ENCODE measurements around the gene ZMYND11. TPM values are rescaled to one million over a fixed set of nuclear protein-coding genes. Genes with fewer than 3 reads are reported as not detected.

Gene ZMYND11
- total and polyA plus RNA-seq, 11 donors: 22.7 to 96.6 (median 73.3) TPM

DNA sequence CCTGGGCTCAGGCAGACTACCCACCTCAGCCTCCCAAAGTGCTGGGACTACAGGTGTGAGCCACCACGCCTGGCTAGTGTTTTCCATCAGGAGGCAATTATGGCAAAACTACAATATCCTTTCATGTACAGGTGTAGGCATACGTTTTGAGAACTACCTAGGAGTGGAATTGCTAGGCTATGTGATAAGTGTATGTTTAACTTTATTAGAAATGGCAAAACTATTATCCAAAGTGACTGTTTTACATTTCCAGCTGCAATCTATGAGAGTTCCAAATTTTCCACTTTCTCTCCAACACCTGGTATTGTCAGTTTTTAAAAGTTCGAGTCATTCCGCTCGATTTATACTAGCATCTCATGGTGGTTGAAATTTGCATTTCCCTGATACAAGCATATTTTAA is 59.0 kb downstream of the ZMYND11 start:
- DNase-seq: no peak
- no peaks in the 10 kb centered on the region for H3K9me3 ChIP-seq
- peaks cover 0 to 17% (median 0%) of the 10 kb centered on the region in 9 donors for H3K36me3 ChIP-seq
- intact Hi-C loops (cut with DNase I): no loop called here
- no peaks in the 10 kb centered on the region for H3K27me3 ChIP-seq
- 97 to 100% (median 97%) methylated on average over 5 of the region's 5 CpGs for WGBS, 4 donors
- H3K4me1 ChIP-seq: peaks cover 0 to 21% (median 13%) of the 10 kb centered on the region in 12 donors
- ATAC-seq: no peak
- no peak overlapping the region for H3K27ac ChIP-seq
- no peak overlapping the region for H3K4me3 ChIP-seq
- TF ChIP-seq, protein P1, sequence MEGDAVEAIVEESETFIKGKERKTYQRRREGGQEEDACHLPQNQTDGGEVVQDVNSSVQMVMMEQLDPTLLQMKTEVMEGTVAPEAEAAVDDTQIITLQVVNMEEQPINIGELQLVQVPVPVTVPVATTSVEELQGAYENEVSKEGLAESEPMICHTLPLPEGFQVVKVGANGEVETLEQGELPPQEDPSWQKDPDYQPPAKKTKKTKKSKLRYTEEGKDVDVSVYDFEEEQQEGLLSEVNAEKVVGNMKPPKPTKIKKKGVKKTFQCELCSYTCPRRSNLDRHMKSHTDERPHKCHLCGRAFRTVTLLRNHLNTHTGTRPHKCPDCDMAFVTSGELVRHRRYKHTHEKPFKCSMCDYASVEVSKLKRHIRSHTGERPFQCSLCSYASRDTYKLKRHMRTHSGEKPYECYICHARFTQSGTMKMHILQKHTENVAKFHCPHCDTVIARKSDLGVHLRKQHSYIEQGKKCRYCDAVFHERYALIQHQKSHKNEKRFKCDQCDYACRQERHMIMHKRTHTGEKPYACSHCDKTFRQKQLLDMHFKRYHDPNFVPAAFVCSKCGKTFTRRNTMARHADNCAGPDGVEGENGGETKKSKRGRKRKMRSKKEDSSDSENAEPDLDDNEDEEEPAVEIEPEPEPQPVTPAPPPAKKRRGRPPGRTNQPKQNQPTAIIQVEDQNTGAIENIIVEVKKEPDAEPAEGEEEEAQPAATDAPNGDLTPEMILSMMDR (IDR thresholded peaks at IDR 0.05): no peak
- TF ChIP-seq POLR2A (IDR thresholded peaks at IDR 0.05): no peak

- Histone ChIP-seq H3K4me1 (no peaks in the 10 kb centered on the region), H3K36me3 (peaks cover 0 to 5% (median 0%) of the 10 kb centered on the region in 9 donors), H3K27ac (no peak overlapping the region), H3K9me3 (no peaks in the 10 kb centered on the region), H3K4me3 (no peak overlapping the region), H3K27me3 (no peaks in the 10 kb centered on the region)
- TF ChIP-seq, protein P1 (IDR thresholded peaks at IDR 0.05): no peak
- no peak for TF ChIP-seq POLR2A (IDR thresholded peaks at IDR 0.05)
- WGBS, 4 donors: 92 to 96% (median 95%) methylated on average over 1 of the region's 1 CpG
- DNase-seq: no peak
- intact Hi-C loops (cut with DNase I): no loop called here
- ATAC-seq: no peak
Measured at GRCh38 chr10:200405-200804, 65.2 kb downstream of the ZMYND11 start.

DNA sequence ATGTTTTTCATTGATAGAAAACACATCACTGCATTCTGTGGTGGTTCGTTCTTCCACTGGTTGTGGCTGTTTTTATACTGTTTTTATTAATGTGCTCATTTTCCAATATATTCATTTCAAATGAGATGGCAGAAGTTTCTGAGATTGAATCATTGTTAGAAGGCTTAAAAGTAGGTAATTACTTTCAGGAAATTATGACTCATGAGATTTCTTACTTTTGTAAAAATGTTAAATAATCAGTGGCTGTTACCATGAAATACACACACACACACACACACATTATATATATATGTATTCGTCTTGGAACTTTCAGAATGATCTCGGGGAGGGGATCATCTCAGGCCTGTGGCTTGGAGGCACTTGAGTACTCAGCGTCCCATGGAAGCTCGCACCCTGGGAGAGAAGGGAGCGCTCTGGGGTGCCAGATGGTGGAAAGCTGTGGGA is 66.1 kb downstream of the ZMYND11 start:
- Histone ChIP-seq H3K4me3 (no peak overlapping the region), H3K9me3 (no peaks in the 10 kb centered on the region), H3K4me1 (no peaks in the 10 kb centered on the region), H3K27me3 (no peaks in the 10 kb centered on the region), H3K27ac (no peak overlapping the region), H3K36me3 (peaks cover 0 to 5% (median 0%) of the 10 kb centered on the region in 9 donors)
- intact Hi-C loops (cut with DNase I): no loop called here
- ATAC-seq (no peak), DNase-seq (no peak)
- TF ChIP-seq POLR2A (IDR thresholded peaks at IDR 0.05): no peak
- TF ChIP-seq, protein P1 (IDR thresholded peaks at IDR 0.05): no peak
- 91 to 95% (median 94%) methylated on average over 6 of the region's 6 CpGs for WGBS, 4 donors

- H3K4me3 ChIP-seq: no peak overlapping the region
- TF ChIP-seq, protein P1 (IDR thresholded peaks at IDR 0.05): no peak
- no peak for TF ChIP-seq POLR2A (IDR thresholded peaks at IDR 0.05)
- H3K27me3 ChIP-seq: no peaks in the 10 kb centered on the region
- 88 to 91% (median 89%) methylated on average over 4 of the region's 4 CpGs for WGBS, 4 donors
- H3K36me3 ChIP-seq: peaks cover 0 to 31% (median 17%) of the 10 kb centered on the region in 9 donors
- DNase-seq: no peak
- H3K9me3 ChIP-seq: no peaks in the 10 kb centered on the region
- no peak for ATAC-seq
- intact Hi-C loops (cut with DNase I): no loop called here
- H3K4me1 ChIP-seq: no peaks in the 10 kb centered on the region
- no peak overlapping the region for H3K27ac ChIP-seq
Measured at GRCh38 chr10:208616-209015, 73.4 kb downstream of the ZMYND11 start.
